GM18499 (cell line): ENCODE measurements around the gene UBAC1.

Source experiments
- ATAC-seq: cut with Tn5 transposase; IDR thresholded peaks from one replicate; pipeline ENCODE4 v1.9.1; 2021; ENCODE audit warnings: moderate number of reproducible peaks; ENCODE audit not compliant: insufficient read depth, unreplicated experiment

UBAC1 gene

GRCh38 chr9:135887021-135887507, 74.1 kb downstream of the UBAC1 start:
- no peak for ATAC-seq

- ATAC-seq, result no peak
Observed at GRCh38 chr9:135886147-135886981, 74.8 kb downstream of the UBAC1 start.

GRCh38 chr9:135885100-135885853, 75.9 kb downstream of the UBAC1 start:
- ATAC-seq, result no peak

GRCh38 chr9:135884328-135885035, 76.7 kb downstream of the UBAC1 start:
- ATAC-seq, result no peak

GRCh38 chr9:135883410-135884089, 77.6 kb downstream of the UBAC1 start:
- ATAC-seq, result no peak
